ENCODE data around the gene HNRNPA2B1.

The HNRNPA2B1 gene

DNA sequence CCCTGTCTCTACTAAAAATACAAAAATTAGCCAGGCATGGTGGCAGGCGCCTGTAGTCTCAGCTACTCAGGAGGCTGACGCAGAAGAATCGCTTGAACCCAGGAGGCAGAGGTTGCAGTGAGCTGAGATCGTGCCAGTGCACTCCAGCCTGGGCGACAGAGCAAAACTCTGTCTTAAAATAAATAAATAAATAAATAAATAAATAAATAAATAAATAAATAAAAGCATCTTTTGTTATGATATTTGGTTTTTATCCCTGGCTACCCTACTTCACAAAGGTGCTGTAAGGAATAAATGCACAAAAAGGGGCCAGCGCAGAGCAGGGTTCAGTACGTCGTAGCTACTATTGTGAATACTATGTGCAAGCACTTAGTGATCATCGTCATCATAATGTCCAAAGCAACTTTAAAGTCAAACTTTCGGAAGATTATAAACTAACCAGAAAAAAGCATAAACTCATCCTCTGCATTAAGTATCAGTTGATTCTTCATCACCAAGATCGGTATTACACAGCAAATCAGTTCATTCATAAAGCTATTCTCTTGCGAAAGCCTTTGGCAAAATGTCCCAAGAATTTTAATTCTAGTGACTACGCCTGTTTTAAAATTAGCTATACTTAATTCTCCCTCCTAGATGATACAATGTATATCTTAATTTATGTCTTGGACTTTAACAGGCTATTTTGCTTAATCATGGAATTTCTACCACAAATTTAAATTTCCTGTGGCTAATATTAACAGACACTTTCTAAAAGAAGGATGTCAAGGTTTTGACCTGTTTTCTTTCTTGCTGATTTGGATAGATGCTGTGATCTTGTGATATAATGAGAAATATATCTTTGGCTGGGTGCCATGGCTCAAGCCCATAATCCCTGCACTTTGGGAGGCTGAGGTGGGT lies 56.1 kb downstream of the HNRNPA2B1 start:
- DNase-seq: no peak

DNA sequence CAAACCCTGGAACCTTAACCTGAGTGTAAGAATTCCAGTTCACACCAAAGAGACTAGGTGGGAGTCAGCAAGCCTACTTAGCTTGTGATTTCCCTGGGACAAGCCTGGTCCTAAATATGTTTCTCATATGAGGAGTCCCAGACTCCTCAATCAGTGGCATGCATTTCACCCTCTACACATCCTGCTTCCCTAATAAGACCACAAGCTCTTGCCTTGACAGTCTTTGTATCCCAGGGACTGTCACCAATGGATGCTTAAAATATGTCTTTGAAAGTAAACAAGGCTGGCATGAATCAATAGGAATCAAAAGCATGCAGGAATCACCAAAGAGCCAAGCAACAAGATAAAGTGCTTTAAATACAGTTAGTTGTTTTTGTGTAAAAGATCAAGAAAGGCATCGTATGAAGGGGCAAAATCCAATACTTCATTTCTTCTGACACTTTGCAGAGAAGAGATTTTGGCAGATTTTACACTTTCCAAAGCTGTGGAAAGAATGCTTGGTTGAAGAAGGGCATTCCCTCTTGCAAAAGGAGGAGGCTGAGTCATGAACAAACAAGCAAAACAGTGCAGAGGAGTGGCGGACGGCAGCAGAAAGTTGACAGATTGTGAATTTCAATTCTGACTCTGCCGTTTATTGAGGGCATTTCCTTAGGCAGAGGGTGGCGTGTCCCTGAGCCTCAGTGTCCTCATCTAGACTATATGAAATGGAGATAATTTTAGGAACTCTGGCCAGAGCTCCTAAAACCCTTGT lies 57.1 kb downstream of the HNRNPA2B1 start:
- no peak for DNase-seq

DNA sequence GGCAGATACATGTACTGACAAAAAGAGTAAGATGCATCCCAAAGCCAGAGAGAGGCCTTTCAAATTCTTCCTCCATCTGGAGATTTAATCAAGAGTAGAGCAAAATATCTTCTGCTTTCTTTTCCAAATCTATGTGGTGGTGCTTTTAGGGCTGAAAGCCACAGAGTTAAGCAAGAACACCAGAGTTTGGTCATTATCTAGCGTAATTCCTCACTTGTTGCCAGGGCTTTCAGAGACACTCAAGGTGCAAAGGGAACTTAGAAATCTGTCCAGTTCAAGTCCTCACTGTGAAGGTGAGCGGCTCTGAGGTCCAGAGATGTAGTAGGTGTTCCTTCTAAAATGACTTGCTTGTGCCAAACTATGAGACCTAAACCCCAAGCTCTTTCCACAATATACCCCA lies 59.5 kb downstream of the HNRNPA2B1 start:
- no peak for DNase-seq

DNA sequence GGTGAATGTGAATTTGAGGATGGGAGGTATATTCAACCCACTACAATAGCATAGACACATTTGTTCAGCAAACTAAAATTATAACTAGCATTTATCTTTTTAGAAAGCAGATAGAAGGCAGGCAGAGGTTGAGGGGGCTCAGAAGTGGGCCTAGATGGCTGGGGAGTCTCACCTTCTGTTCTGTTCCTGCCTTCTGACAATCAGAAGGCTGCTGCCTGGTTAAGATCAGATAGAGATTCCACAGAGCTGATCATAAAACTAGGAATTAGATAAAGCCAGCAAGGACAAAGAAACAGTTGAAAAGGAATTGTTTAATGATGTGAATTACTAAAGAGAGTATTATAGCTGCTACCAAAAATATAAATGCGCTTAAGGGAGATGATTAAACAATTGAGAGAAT lies 60.2 kb downstream of the HNRNPA2B1 start:
- no peak for DNase-seq
